ENCODE data around the gene RABEPK. TPM values are rescaled to one million over a fixed set of nuclear protein-coding genes. Genes with fewer than 3 reads are reported as not detected.
"Not testable (repeated sequence)": the region's sequence is repeated elsewhere in the genome, so short reads cannot be mapped to it uniquely, and the experiment has no call there.

RABEPK gene
- total and polyA plus RNA-seq, 4 donors = 12.7 to 23.9 (median 20.6) TPM

- peaks cover 0 to 26% (median 13%) of the 10 kb centered on the region in 4 donors for H3K36me3 ChIP-seq (ENCODE audit: control insufficient read depth in 4 of 4, insufficient read depth in 3 of 4, low read depth in 1 of 4, low read length in 3 of 4)
- no peak overlapping the region for H3K4me3 ChIP-seq (ENCODE audit: low read depth in 1 of 3, low read length in 3 of 3)
- H3K9ac ChIP-seq (ENCODE audit: low read depth in 1 of 2, low read length in 2 of 2) = no peak overlapping the region
- no peak overlapping the region for H3K27ac ChIP-seq (ENCODE audit: low read depth in 1 of 2, low read length in 2 of 2)
- H3K9me3 ChIP-seq (ENCODE audit: control insufficient read depth in 4 of 4, low read length in 3 of 4) = no peaks in the 10 kb centered on the region
- no peaks in the 10 kb centered on the region for H3K27me3 ChIP-seq (ENCODE audit: control insufficient read depth in 4 of 4, insufficient read depth in 4 of 4, low read length in 3 of 4)
- TF ChIP-seq FOXA1 (IDR thresholded peaks at IDR 0.05) (no peak), EGR1 (IDR thresholded peaks at IDR 0.05; ENCODE audit: low read depth in 2 of 2) (no peak), TAF1 (conservative IDR thresholded peaks at IDR 0.05) (no peak), JUND (IDR thresholded peaks at IDR 0.05) (no peak), GABPA (IDR thresholded peaks at IDR 0.05 in 1 of 2, conservative IDR thresholded peaks at IDR 0.05 in 1 of 2) (no peak)
- DNase-seq (ENCODE audit: low spot score) = no peak
- H3K4me1 ChIP-seq (ENCODE audit: control insufficient read depth in 4 of 4, insufficient read depth in 4 of 4, low read length in 3 of 4) = peaks cover 0 to 5% (median 2%) of the 10 kb centered on the region in 4 donors
- WGBS = 95% methylated on average over 2 of the region's 2 CpGs
Measured at GRCh38 chr9:125156551-125156950, 43.8 kb upstream of the RABEPK start.

- Histone ChIP-seq H3K9ac (ENCODE audit: low read depth in 1 of 2, low read length in 2 of 2) (no peak overlapping the region), H3K4me1 (ENCODE audit: control insufficient read depth in 4 of 4, insufficient read depth in 4 of 4, low read length in 3 of 4) (peaks cover 0 to 7% (median 2%) of the 10 kb centered on the region in 4 donors), H3K36me3 (ENCODE audit: control insufficient read depth in 4 of 4, insufficient read depth in 3 of 4, low read depth in 1 of 4, low read length in 3 of 4) (peaks cover 0 to 9% (median 5%) of the 10 kb centered on the region in 4 donors), H3K9me3 (ENCODE audit: control insufficient read depth in 4 of 4, low read length in 3 of 4) (no peaks in the 10 kb centered on the region), H3K27me3 (ENCODE audit: control insufficient read depth in 4 of 4, insufficient read depth in 4 of 4, low read length in 3 of 4) (no peaks in the 10 kb centered on the region), H3K4me3 (ENCODE audit: low read depth in 1 of 3, low read length in 3 of 3) (no peak overlapping the region), H3K27ac (ENCODE audit: low read depth in 1 of 2, low read length in 2 of 2) (no peak overlapping the region)
- TF ChIP-seq EGR1 (IDR thresholded peaks at IDR 0.05; ENCODE audit: low read depth in 2 of 2) (no peak), JUND (IDR thresholded peaks at IDR 0.05) (no peak), SP1 (IDR thresholded peaks at IDR 0.05) (no peak), RXRA (IDR thresholded peaks at IDR 0.05) (no peak), RAD21 (IDR thresholded peaks at IDR 0.05) (no peak), NR2F2 (IDR thresholded peaks at IDR 0.05) (no peak), HNF4A (conservative IDR thresholded peaks at IDR 0.05) (no peak), FOXA2 (IDR thresholded peaks at IDR 0.05) (no peak), TAF1 (conservative IDR thresholded peaks at IDR 0.05) (no peak), HNF4G (IDR thresholded peaks at IDR 0.05) (no peak), YY1 (IDR thresholded peaks at IDR 0.05) (no peak), ATF3 (IDR thresholded peaks at IDR 0.05) (no peak)
- no peak for DNase-seq (ENCODE audit: low spot score)
Measured at GRCh38 chr9:125160750-125161149, 39.6 kb upstream of the RABEPK start.

GRCh38 chr9:125161284-125161918 lies 38.9 kb upstream of the RABEPK start:
- Histone ChIP-seq H3K27ac (ENCODE audit: low read depth in 1 of 2, low read length in 2 of 2) (no peak overlapping the region), H3K9ac (ENCODE audit: low read depth in 1 of 2, low read length in 2 of 2) (no peak overlapping the region), H3K4me3 (ENCODE audit: low read depth in 1 of 3, low read length in 3 of 3) (no peak overlapping the region), H3K36me3 (ENCODE audit: control insufficient read depth in 4 of 4, insufficient read depth in 3 of 4, low read depth in 1 of 4, low read length in 3 of 4) (peaks cover 0 to 9% (median 5%) of the 10 kb centered on the region in 4 donors), H3K9me3 (ENCODE audit: control insufficient read depth in 4 of 4, low read length in 3 of 4) (no peaks in the 10 kb centered on the region), H3K27me3 (ENCODE audit: control insufficient read depth in 4 of 4, insufficient read depth in 4 of 4, low read length in 3 of 4) (no peaks in the 10 kb centered on the region), H3K4me1 (ENCODE audit: control insufficient read depth in 4 of 4, insufficient read depth in 4 of 4, low read length in 3 of 4) (peaks cover 0 to 7% (median 2%) of the 10 kb centered on the region in 4 donors)
- DNase-seq (ENCODE audit: low spot score) = no peak
- WGBS = 58% methylated on average over 3 of the region's 3 CpGs
- TF ChIP-seq FOXA2 (IDR thresholded peaks at IDR 0.05) (no peak), MAX (IDR thresholded peaks at IDR 0.05) (no peak), REST (IDR thresholded peaks at IDR 0.05) (no peak), ATF3 (IDR thresholded peaks at IDR 0.05) (no peak), JUND (IDR thresholded peaks at IDR 0.05) (no peak), FOXA1 (IDR thresholded peaks at IDR 0.05) (no peak)

- not testable (repeated sequence) for H3K9ac ChIP-seq (ENCODE audit: low read depth in 1 of 2, low read length in 2 of 2); H3K27ac ChIP-seq (ENCODE audit: low read depth in 1 of 2, low read length in 2 of 2); H3K4me3 ChIP-seq (ENCODE audit: low read depth in 1 of 3, low read length in 3 of 3); H3K36me3 ChIP-seq (ENCODE audit: control insufficient read depth in 4 of 4, insufficient read depth in 3 of 4, low read depth in 1 of 4, low read length in 3 of 4); H3K27me3 ChIP-seq (ENCODE audit: control insufficient read depth in 4 of 4, insufficient read depth in 4 of 4, low read length in 3 of 4); H3K9me3 ChIP-seq (ENCODE audit: control insufficient read depth in 4 of 4, low read length in 3 of 4); DNase-seq (ENCODE audit: low spot score); H3K4me1 ChIP-seq (ENCODE audit: control insufficient read depth in 4 of 4, insufficient read depth in 4 of 4, low read length in 3 of 4)
- 98% methylated on average over 6 of the region's 6 CpGs for WGBS
Measured at GRCh38 chr9:125162891-125163290, 37.5 kb upstream of the RABEPK start.
